Lung microvascular endothelial cell (primary cell): ENCODE results near the gene FANK1. TPM values are rescaled to one million over a fixed set of nuclear protein-coding genes. Genes with fewer than 3 reads are reported as not detected.

Experiments used
- DNase-seq, 2 donors: peaks; one replicate each; pipeline versions ENCODE4 v3.0.0 to v3.0.0-alpha.2; 2010; ENCODE audit warnings: low read depth in 2 of 2
- total RNA-seq: library from RNA; depleted of rRNA; stranded (reverse); fragments of >200 nt; gene quantifications from 2 replicates; pipeline ENCODE4 v1.2.1, GENCODE V29; 2014

FANK1 gene
- total RNA-seq: 0.60 and 0.87 TPM in 2 replicates

GRCh38 chr10:125896088-125896934 is at the start of gene FANK1:
Gene FANK1 (plus strand): TSS chr10:125896564. CDS start chr10:125896643, 79 bp downstream.
- peak; percentile 90 to 92 for DNase-seq

GRCh38 chr10:125846894-125847293 is 49.5 kb upstream of the FANK1 start:
- DNase-seq: no peak

- no peak for DNase-seq
Observed at GRCh38 chr10:125848371-125848770, 48.0 kb upstream of the FANK1 start.

DNA sequence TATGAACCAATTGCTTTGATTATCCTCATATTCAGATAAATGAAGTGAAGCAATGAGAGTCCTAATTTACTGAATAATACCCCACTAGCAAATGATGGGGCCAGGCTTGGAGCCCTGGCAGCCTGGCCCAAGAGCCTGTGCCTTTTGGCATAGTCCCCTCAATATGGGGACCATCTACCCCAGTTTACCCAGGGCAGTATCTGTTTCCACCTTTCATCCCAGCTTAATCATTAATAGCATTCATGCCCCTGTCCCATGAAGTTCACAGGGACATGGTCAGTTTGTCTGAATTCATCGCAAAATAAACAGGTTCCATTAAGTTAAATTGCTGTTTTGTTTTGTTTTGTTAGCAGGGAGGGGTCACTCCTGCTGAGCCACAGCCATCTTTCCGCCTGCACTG is 47.5 kb upstream of the FANK1 start:
- no peak for DNase-seq

- DNase-seq: no peak
Observed at GRCh38 chr10:125849448-125849847, 46.9 kb upstream of the FANK1 start.

GRCh38 chr10:125850766-125851731 is 45.3 kb upstream of the FANK1 start:
- DNase-seq: no peak

DNA sequence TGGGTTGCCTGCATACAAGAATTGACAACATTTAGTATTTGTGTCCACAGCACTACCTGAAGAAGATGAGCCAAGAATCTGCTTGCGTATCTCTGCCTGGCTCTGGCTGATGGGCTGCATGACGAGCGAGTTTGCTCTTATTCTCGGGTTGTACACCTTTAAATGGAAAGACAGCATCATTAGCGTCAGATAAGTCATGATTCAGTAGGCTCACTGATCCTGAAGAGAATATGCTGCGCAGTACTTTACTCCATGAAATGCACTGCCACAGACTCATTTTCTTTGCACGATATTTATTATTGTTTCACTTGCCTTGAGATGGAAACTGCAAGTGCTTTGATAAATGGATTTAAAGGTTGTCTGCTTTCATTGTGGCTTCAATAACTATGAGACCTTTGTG is 43.9 kb upstream of the FANK1 start:
- DNase-seq: no peak

DNA sequence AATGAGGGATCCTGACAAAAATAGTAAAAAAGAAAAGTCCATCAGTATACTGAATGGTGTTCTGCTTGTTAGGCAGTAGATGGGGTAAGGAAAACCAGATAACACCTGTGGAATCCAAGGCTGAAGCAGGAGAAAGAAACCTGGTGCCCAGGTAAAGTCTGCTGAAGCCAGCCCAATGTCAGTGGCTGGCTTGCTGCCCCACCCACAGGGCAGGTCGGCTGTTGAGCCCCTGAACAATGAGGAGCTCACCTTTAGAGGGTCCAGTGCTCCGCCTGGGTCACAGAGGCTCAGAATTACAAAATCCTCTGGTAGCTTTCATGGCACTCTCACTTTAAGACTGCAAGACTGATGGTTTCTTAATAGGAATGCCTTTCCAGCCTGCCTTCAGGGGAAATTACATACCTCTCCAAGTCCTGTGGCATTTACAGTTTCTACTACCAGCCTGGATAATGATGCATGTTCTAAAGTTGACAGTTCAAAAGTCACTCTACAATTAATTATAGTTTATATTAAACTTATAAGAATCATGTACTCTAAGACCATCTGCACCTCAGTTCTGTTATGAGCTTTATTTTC is 39.1 kb upstream of the FANK1 start:
- DNase-seq: no peak

DNA sequence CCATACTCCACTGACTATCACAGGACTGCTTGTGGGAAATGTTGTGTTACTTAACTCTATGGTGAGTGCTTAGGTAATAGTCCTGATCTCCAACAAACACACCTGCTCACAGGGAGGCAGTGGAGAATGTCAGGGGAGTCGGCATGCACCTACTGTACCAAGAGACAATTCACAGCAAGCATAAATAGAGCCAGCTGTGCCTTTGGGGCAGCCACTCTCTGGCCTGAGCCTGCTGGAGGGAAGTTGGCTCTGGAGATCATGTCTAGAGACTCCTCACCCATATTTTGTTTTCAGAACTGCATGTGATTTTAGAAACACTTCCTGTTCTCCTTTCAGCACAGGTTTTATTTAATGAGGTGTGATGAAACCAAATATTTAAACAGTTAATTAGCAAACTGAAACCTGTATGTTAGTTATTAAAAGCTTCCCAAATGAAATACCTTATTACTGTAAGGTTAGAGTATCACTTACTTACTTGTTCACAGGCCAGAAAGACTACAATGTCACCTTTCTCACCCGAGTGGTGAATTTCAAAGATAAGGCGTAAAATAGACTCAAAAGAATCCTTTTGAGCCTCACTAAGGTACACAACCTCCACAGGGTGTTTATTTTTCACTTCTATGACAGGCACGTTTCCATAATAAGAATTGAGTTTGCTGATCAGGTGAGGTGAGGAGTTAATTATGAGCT is 37.1 kb upstream of the FANK1 start:
- DNase-seq: no peak

- DNase-seq: no peak
Observed at GRCh38 chr10:125865120-125865519, 31.2 kb upstream of the FANK1 start.

DNA sequence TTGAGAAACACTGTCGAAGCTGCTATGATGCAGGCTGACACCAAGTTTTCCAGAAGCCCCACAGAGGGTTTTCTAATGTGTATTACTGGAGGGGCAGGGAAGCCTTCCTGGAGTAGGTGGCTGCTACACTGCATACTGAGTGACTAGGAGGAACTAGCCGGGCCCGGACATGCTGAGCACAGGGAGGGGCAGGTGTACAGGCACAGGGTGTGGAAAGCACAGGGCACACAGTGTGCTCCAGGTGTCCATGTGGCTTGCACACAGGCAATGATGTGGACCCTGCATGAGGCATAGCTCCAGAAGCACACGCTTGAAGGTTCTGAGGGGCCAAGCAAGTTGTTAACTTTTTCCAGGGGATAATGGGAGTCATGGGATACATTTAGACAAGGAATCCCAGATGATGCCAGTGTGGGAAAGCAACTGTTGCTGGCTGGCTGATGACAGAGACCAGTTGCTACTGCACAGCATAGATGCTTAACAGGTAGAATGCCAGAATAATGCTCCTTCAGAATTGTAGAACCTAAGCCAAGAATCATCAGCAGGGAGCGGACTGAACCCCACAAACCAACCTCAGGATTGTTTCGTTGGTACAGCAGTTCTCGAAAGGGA is 29.8 kb upstream of the FANK1 start:
- DNase-seq: no peak

GRCh38 chr10:125868372-125868975 is 27.9 kb upstream of the FANK1 start:
- DNase-seq: peak; percentile 71 to 74

DNA sequence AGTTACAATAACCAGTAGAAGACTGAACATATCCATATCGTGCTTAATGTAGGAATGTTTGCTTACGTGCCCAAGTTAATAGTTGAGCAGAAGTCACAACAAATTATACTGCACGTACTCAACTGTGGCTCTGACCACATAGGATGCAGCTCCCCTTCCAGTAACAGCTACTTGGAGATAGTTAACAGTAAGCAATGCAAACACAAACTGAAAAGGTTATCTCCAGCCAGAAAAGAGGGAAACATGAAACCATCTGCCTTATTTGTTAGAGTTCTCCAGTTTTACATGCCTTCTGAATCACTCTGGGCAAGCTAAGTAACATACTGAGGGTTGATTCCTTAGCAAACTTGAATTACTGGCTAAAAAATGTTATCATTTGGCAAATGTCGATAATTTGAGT is 25.0 kb upstream of the FANK1 start:
- DNase-seq: no peak

GRCh38 chr10:125878957-125879835 is 17.2 kb upstream of the FANK1 start:
- DNase-seq: peak; percentile 43 to 89

- DNase-seq: no peak
Observed at GRCh38 chr10:125880719-125881118, 15.6 kb upstream of the FANK1 start.

GRCh38 chr10:125881192-125881591 is 15.2 kb upstream of the FANK1 start, which contains the start of gene DHX32:
Gene DHX32 (minus strand): TSS chr10:125881292. CDS start chr10:125880824, 468 bp downstream.
- DNase-seq: no peak

- DNase-seq: peak; percentile 17 to 48
Observed at GRCh38 chr10:125882596-125882995, 13.8 kb upstream of the FANK1 start.

- no peak for DNase-seq
Observed at GRCh38 chr10:125883211-125883610, 13.2 kb upstream of the FANK1 start.

DNA sequence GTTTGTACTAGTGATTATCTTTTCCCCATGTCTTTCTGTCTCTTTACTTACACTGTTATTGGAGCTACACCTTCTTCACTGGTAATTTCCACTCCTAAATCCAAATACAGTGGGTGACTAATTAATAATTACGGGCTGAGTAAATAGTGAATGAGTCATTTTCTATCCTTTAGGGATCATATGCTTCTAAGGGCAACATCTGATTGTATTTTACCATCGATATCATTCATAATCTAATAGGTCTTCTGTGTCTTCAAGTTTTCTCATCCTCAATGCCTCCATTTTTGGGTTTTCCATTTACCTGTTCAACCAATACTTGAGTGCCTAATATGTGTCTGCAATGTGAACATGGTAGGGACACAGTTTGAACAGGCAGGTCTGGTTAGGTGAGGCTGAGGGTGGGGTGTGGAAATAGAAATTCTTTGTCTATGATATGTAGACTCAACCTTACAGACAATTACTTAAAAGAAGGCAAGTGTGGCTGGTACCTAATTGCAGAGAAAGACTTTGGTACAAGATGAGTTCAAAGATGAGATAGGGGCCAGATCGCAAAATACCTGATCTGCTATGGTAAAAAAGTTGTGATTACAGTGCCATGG is 9.4 kb upstream of the FANK1 start:
- DNase-seq: no peak
